HG02571 (cell line): ENCODE results near the gene PTPRD.

ENCODE experiments used
- ATAC-seq: cut with Tn5 transposase; IDR thresholded peaks from one replicate; pipeline ENCODE4 v1.9.1; 2021; ENCODE audit warnings: mild to moderate bottlenecking, moderate library complexity; ENCODE audit not compliant: unreplicated experiment

PTPRD gene

DNA sequence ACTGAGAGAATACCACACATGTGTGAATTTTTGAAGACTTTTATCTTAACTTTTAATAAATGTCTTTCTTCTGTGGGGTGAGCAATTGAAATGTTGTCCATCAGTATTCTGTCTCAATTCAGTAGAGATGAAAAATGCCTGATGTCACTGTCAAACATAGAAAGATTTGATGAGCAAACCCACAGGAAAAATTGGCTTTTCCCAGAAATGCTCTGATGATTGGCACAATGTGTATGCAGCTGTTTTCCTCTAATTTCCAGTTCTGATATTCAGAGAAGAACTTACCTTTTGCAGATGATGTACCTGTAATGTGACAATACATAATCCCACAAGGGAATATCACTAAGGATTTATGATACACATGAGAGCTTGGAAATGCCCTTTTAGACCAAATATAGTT is 340.0 kb downstream of the PTPRD start:
- no peak for ATAC-seq

DNA sequence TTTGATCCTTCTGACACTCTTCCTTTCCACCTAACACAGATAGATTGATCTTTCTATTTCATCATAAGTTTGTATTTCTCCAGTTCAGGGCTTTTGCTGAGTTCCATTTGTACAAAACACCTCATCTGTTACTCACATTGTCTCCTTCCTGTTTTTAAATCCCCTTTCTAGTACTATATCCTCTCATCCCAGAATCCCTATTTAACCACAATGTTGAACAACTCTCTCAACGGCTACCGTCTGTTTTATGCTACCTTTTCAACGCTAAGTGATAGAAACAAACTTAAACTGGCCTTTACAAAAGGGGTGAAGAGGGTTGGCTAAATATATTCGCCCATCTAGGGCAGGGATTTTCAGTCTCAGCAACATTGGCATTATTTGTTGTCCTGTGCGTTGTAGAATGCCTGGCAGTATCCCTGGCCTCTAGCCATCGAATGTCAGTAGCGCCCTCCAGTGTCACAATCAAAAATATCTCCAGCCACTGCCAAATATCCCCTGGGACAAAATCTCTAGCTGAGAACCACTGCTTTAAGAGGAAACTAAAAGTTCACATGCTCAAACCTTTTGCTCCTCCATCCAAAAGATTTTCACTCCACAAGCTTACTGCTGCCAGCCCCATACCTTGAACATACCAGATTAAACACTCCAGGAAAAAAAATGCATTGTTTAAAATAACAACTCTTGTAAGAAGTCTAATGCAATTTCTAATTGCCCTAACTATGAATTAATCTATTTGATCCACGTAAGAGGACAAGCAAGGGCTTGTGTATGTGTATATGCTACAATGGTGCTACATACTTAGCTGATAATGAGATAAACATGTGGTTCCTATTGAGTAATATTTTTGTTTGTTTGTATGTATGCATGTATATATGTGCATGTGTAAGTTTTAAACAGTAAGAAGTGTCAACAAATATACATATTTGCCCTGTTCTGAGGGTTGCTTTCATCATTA is 344.0 kb downstream of the PTPRD start:
- ATAC-seq, result no peak

DNA sequence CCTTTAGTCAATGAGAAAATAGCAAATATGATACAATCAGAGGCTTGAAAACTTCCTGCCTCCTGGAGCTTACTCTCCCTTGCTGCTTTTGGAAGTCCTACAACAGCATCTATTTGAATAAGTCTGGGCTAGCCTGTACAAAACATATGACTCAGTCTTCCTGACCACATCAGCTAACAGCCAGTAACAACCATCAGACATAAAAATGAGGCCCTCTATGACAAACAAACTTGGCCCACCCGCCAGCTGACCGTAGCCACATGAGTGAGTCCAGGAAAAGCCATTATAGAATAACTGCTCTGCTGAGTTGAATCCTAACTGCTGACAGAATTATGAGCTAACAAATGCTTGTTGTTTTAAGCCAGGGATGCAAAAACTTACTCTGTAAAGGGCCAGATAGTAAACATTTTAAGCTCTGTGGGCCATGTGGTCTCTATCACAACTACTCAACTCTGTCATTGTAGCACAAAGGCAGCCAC is 347.6 kb downstream of the PTPRD start:
- ATAC-seq, result no peak

DNA sequence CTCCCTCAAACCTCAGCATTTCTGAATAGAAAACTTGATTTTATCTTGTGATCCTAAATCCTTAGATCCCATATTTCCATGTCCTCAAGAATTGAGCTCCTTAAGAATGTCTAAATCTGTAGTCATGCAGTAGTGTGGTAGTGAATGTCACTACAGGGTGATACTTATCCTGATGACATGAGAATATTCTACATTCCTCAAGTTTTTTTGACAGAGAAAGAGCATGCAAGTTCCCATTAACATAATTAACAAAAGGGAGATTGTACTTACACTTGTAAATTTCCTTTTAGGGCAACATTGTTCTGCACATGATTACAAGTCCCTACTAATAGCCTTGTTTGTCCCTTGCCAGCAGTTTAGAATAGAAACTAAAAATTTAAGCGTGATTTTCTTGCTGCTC is 352.3 kb downstream of the PTPRD start:
- no peak for ATAC-seq

DNA sequence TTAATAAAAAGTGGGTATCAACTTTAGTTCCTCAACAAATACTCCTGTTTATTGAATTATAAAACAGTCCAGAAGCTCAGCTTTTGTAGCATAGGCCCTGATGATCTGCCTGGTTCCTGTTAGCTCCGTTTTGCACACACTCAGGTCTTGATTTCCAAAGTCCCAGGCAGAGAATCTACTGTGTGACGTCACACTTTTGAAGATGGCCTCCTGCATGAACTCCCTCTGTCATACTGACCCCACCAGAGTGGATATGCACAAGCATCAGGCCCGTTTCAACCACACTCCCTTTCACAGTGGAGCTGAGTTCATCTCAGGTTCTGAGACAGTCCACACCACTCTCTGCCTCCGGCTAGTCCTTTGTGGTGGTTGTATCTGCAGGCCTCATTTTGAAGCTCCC is 353.1 kb downstream of the PTPRD start:
- ATAC-seq, result no peak

DNA sequence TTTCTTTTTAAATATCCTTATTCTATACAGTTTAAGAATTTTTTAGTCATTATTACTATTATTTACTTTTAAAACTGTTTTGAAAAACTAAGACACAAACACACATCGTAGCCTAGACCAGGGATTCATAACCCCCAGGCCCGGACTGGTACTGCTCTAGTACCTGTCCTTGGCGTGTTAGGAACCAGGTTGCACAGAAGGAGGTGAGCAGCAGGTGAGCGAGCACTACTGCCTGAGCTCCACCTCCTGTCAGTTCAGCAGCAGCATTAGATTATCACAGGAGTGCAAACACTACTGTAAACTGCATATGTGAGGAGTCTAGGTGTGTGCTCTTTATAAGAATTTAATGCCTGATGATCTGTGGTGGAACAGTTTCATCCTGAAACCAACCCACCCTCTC is 357.0 kb downstream of the PTPRD start:
- ATAC-seq, result no peak

DNA sequence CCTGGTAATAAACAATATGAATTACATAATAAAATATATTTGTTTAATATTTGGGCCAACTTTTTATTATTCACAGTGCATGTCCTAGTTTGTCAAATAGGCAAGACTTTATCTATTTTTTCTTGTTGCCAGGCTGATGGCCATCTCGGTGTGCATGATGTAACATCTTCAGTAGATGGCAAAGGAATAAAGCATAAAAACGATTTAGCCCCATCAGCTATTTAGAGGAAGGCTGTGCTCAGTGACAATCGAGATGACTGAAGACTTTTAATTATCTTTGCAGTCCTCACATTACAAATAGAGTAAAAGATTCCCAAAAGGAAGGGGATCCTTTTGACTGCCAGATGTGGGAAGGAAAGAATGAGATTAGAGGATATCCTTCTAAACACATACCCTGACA is 358.5 kb downstream of the PTPRD start:
- no peak for ATAC-seq

DNA sequence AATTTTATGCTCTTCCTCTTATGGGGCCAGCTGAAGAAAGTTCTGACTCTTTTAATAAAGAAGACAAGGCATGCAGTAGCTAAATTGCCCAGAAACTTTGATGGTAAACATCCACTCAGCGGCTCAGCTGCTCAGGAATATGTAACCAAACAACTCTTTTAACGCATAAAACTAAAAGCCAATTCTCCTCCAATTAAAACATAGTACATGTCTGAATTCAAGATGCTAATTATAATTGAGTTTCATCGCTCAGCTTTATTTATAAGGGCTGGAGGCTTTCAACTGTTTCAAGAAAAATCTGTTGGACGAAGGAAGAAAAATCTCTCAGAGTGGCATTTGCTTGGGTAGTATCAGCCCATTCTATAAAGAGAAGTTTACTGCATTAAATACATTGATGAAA is 359.5 kb downstream of the PTPRD start:
- no peak for ATAC-seq

DNA sequence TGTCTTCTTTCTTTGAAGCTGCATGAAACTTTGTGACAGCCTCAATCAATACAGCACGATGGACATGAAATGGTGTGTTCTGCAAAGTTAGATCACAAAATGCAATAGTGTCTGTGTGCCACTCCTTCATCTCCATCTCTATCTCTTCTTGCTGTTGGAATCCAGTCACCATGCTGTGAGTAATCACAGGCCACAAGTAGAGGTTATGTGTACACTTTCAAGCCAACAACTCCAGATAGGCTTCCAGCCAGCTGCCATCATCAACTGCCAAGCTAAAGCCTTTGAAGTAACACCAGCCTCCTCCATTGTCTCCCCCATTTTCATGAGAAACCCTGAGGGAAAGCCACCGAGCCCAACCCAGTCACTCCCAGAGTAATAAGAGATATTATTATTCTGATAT is 360.6 kb downstream of the PTPRD start:
- no peak for ATAC-seq

DNA sequence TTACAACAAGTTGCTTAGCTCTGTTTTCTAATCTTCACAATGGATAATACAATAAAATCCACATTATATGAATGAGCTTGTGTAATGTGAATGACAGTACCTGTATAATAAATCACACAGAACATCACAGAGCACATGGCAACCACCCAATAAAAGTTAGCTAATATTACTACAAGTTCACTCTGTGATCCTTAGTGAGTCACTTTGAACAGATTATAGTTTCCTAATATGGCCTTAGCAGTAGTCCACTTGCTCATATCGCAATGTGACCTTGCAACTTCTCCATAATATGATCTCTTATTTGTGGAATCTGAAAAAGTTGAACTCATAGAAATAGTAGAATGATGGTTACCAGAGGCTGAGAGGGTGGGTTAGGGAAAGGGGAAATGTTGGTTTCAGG is 361.3 kb downstream of the PTPRD start:
- no peak for ATAC-seq

DNA sequence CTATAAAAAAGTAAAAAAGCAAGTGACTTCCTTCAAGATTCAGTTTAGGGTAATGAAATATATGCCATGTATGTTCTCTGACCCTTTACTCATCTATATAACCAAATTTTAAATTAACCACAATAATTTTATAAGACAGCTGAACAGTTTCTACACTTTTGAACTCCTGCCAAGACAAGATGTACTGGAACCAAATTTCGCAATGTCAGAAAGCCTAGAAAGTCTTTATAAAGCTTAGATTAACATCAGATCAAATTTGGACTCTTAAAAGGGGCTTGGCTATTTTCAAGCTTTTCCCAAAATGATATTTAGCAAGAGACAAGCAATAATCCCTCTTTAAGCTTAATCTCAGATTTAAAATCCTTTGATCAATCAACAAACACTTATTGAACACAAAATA is 362.6 kb downstream of the PTPRD start:
- ATAC-seq, result no peak

DNA sequence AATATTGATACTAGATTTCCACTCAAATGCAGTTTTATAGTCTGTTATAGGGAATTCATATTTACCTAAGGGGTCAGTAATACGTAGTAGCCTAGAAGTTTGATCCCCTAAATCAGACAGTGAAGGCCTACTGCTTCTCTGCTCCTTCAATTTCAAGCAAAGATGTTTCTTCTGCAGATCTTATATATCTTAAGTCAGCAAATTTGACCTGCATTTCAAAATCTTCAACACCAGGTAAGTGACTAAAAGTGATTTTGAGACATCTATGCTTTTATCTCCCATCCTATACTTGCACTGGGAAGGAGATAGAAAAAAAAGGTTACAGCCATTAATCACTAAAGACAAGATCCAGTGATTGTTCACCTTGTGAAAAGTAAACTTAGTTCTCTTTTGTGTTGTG is 363.9 kb downstream of the PTPRD start:
- ATAC-seq, result no peak

DNA sequence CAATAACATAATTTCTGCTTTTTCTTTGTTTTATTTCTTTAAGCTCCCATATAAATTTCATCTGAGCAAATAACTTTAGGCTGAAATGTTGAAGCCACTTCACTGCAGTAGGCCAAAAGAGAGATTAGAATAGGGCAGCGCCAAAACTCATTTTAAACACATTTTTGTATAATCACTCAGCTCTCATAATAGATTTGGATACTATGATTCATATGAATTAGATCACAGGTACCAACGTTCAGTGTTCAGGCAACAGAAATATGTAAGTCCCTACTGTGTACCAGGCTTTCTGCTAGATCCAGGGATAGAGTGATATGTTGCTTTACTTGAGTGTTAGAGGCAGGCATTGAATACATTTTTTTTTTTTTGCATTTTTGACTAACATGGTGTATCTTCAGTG is 370.5 kb downstream of the PTPRD start:
- no peak for ATAC-seq

DNA sequence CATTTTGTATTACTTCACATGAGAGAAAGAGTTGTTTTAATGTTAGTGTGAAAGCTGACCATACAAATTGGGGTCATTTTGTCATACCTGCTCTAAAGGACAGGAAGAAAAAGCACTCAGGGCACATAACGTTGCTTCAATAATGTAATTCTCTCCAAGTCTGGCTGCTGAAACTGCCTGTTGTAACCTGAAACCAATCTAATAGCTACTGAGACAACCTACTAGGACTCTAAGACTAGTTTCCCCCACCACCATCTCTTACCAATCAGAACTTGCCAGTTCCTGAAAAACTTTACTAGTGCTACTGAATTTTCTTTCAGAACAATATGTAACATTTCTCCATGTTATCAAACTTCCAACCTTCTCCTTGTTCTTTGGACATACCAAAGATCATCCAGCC is 374.7 kb downstream of the PTPRD start:
- no peak for ATAC-seq

DNA sequence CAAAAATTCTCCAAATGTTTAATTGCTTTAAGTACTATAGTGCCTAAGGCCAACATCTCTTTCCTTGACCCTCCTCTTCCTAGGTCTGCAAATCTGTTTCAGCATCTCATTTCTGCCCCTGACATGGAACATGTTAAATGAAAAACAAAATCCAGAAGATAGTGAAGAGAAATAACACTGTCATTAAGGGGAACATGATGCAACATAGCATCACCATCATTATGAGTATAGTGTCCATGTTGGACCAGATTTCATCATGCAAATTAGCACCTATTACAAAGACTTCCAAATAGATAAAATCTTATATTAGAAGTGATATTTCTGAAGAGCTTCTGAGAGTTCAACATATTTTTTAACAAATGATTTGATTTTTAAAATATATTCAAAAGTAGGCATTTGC is 375.2 kb downstream of the PTPRD start:
- no peak for ATAC-seq

DNA sequence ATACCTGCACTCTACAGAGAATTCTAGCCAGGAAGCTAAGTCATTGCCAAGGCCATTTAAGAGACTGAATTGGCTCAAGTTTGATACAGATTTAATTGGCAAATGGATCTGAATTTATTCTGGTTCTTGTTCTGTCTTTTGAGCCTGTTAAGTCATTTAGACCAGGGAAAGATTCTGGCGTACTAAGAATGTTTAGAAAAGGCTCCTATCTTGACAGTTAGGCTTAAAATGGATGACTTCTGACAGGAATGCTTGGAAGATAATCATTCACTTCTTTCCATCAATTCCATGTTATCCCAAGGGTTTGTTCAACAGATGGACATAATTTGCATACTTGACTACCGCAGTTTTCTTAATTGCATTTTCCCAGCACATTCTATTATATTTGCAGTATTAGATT is 376.6 kb downstream of the PTPRD start:
- no peak for ATAC-seq

DNA sequence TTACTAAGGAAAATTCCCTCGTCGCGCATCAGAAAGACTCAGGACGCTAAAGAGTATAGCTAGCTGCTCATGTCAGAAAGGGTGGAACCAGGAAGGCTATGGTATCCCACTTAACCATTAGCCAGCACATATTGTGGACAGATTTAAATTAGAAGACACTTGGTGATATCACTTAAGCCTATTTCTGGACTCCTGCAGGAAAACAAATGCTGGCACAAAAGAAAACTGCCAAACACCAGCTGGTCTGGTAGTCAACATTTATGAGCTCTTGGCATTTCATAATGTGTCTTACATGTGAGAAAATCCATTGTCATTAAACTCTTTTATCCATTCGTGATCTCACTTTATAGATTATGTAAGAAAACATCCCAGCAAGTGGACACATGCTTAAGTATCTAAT is 377.4 kb downstream of the PTPRD start:
- ATAC-seq, result no peak

DNA sequence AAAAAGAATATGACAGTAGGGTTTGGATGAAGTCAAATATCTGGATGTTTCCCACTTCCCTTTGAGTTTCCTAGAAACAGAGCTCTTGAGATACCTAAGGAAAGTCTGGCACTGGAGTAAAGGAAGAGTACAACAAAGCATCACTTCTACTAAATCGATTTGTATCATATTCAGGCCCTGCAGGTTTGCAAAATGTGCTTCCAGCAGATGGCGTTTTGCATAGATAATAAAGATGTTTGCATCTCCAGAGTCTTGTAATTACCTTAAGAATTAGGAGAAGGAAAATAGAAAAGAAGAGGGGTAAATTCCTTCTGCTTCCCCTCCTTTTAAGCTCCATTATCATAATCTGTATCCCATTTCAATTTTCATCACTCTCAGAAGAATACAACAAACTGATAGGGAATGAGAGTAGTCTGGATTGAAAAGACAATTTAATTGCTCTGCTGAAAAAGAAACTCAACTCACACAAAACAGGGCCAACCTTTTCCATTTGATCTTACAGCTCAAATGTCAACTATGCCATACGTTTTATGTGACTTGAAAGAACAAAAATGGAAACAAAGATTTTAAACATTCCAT is 380.4 kb downstream of the PTPRD start:
- no peak for ATAC-seq

DNA sequence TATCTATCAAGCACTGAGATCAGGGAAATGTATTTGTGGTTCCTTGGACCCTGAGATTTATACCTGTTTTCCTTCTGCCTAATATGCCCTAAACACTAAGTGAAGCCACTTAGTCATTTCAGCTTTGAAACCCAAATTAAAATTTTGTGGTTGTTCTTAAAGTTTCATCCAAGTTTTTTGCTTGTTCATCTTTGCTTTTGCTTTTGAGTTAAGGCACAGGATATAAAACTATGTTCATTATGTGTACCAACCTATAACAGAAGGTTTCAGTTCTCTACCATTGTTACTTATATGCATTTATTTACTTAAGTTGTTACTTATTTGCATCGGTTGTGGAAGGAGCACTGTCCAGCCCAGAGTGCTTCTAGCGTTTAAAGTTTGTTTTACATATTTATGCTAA is 382.3 kb downstream of the PTPRD start:
- ATAC-seq, result no peak

DNA sequence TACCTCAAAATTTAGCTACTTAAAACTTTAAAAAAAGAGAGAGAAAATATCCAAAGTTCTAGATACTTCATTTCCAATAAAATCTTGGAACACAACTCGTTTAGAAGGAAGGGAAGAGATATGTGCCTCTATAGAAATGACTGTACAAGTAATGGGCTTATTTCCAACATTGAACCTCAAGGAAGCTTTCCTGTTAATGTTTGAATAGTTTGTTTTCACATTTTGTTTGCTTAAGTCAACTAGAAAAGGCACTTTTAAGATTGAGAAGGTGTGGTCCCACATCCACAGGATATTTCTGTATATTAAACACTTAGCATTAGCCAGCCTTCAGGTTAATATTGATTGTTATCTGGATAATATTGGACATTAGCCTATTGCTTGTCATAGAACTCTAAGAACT is 384.7 kb downstream of the PTPRD start:
- ATAC-seq, result no peak

DNA sequence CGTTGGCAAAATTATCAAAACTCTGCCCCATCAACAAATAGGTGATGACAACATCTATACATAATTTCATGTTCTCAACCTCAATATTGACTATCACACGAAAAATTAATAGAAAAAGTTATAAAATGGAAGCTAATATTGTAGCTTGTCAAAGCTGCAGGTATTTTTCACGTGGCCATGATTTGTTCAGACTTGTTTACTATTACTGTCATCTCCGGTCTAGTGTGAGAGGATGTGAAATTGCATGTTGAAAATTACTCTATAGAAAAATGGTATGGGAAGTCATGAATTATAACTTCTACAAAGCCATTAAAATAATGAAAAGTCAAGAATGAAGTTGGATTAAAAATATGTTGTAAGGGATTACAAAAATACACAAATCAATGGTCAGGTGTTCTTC is 385.8 kb downstream of the PTPRD start:
- no peak for ATAC-seq

DNA sequence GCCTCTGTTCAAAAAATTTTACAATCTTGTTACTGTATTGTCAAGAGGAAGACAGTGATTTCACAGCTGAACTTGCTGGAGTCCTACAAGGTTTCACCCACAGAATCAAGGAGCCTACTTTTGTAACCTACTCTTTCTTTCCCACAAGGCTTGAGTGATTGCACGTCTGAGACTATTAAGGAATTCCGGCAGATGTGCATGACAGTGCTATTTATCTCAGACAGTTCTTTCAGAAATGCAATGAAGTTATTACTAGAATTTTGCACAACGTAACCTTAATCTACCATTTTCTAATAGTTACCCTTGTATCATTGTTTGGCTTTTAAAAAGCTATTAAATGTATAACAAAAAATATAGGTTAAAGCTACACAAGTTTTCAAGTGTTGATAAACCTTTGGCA is 400.1 kb downstream of the PTPRD start:
- ATAC-seq, result no peak

DNA sequence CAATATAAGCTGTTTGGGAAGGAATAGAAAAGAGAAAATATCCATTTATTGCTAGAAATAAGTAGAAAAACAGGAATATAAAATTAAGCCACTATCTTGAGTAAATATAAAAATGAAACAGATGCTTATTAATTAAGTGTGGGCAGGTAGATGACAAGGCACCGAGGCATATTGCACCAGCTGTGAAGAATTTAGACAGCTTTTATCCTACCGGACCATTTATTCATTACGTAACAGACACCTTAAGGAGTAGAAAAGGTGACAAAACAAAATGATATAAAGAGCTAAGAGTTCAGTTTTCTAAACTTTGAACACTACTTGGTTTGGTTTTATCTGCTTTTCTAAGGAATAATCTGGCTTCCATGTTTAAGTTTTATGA is 404.1 kb downstream of the PTPRD start:
- ATAC-seq, result no peak
